HCT116 (cell line): Measurements from ENCODE around the gene RAPGEF6.

ENCODE experiments used
- CTCF ChIP-seq, 3 experiments: fragments of 200-600 bp in 1 of 3; sonication (generic) in 1 of 3; IDR thresholded peaks in 2 of 3; conservative IDR thresholded peaks in 1 of 3; 2 replicates each; pipeline ENCODE4 v1.5.1; 2012 to 2017; ENCODE audit warnings: low read depth in 2 of 3, low read length in 2 of 3, antibody characterized with exemption in 1 of 3, borderline replicate concordance in 1 of 3, control low read depth in 1 of 3, mild to moderate bottlenecking in 1 of 3, mixed read lengths in 1 of 3, mixed run types in 1 of 3, moderate library complexity in 1 of 3; ENCODE audit not compliant: insufficient read depth in 1 of 3
- EGR1 ChIP-seq: IDR thresholded peaks from 2 replicates; pipeline ENCODE4 v1.6.1; 2012; ENCODE audit warnings: low read depth
- MAX ChIP-seq: IDR thresholded peaks from 2 replicates; pipeline ENCODE4 v1.6.1; 2012
- POLR2A ChIP-seq: IDR thresholded peaks from 2 replicates; pipeline ENCODE4 v1.7.0; 2011; ENCODE audit warnings: borderline replicate concordance; ENCODE audit not compliant: insufficient read depth, insufficient read length; ENCODE audit errors: extremely low read depth
- POLR2AphosphoS5 ChIP-seq: IDR thresholded peaks from 2 replicates; pipeline ENCODE4 v1.6.1; 2011; ENCODE audit warnings: mild to moderate bottlenecking, low read depth, low read length, moderate library complexity
- SP1 ChIP-seq: IDR thresholded peaks from 2 replicates; pipeline ENCODE4 v1.6.1; 2012; ENCODE audit warnings: low read depth

DNA sequence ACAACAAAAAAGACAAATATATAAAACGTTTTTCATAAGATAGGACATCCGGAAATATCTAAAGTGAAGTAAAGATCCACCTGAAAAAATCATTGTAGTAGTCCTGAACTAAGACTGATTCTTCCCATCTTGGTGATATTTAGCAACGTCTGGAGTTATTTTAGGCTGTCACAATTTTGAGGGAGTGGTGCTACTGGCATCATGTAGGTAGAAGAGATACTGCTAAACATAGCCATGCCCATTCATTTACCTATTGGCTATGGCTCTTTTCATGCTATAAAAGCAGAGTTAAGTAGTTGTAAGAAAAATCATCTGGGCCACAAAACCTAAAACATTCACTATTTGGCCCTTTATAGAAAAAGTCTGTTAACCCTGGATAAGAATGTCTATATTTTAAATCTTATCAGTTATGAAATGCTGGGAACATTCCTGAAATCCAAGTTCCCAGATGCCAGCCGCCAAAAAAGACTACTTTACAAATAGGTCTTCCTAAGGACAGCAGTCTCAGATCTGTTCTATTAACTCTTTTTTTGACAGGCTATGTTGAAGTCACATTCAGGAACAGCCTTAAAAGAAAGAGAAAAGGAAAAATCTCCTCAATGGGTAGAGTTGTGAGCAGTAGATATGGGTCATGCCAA, 27.0 kb downstream of the RAPGEF6 start:
- TF ChIP-seq CTCF (IDR thresholded peaks at IDR 0.05 in 2 of 3, conservative IDR thresholded peaks at IDR 0.05 in 1 of 3; ENCODE audit: borderline replicate concordance in 1 of 3, insufficient read depth in 1 of 3, low read depth in 2 of 3, low read length in 2 of 3) (no peak), POLR2AphosphoS5 (no peak), MAX (no peak), SP1 (no peak), POLR2A (no peak), EGR1 (no peak)
